ENCODE results near the gene NSMCE1.

DNA sequence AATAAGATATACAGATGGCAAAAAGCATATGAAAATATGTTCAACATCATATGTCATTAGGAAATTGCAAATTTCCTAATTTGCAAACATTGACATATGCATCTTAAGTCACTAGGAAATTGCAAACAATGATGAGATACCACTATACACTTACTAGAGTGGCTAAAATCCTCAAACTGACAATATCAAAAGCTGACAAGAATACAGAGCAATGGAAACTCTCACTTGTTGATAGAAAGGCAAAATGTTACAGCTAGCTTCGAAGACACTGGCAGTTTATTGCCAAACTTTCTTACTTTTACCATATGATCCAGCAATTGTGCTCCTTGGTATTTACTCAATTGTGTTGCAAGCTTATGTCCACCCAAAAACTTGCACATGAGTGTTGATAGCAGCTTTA, 40.2 kb upstream of the NSMCE1 start:
- TF ChIP-seq, protein P1, sequence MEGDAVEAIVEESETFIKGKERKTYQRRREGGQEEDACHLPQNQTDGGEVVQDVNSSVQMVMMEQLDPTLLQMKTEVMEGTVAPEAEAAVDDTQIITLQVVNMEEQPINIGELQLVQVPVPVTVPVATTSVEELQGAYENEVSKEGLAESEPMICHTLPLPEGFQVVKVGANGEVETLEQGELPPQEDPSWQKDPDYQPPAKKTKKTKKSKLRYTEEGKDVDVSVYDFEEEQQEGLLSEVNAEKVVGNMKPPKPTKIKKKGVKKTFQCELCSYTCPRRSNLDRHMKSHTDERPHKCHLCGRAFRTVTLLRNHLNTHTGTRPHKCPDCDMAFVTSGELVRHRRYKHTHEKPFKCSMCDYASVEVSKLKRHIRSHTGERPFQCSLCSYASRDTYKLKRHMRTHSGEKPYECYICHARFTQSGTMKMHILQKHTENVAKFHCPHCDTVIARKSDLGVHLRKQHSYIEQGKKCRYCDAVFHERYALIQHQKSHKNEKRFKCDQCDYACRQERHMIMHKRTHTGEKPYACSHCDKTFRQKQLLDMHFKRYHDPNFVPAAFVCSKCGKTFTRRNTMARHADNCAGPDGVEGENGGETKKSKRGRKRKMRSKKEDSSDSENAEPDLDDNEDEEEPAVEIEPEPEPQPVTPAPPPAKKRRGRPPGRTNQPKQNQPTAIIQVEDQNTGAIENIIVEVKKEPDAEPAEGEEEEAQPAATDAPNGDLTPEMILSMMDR (IDR thresholded peaks at IDR 0.05; ENCODE audit: control extremely low read depth in 1 of 3, insufficient read depth in 1 of 3, low read depth in 1 of 3, low read length in 3 of 3) = no peak
- TF ChIP-seq POLR2A (IDR thresholded peaks at IDR 0.05; ENCODE audit: control extremely low read depth in 1 of 2, low read depth in 2 of 2, low read length in 2 of 2) (no peak), SIX5 (IDR thresholded peaks at IDR 0.05; ENCODE audit: low read depth, low read length) (no peak), SUZ12 (IDR thresholded peaks at IDR 0.05; ENCODE audit: low read length) (no peak), TBP (IDR thresholded peaks at IDR 0.05; ENCODE audit: low read depth, low read length) (no peak), HDAC2 (IDR thresholded peaks at IDR 0.05; ENCODE audit: borderline replicate concordance in 1 of 2, low read depth in 2 of 2, low read length in 2 of 2) (no peak)
- TF ChIP-seq, protein P2, sequence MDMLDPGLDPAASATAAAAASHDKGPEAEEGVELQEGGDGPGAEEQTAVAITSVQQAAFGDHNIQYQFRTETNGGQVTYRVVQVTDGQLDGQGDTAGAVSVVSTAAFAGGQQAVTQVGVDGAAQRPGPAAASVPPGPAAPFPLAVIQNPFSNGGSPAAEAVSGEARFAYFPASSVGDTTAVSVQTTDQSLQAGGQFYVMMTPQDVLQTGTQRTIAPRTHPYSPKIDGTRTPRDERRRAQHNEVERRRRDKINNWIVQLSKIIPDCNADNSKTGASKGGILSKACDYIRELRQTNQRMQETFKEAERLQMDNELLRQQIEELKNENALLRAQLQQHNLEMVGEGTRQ (IDR thresholded peaks at IDR 0.05; ENCODE audit: low read length) = no peak

Measured in H1 (cell line).